ENCODE measurements around the gene FGF10.

Gene FGF10

DNA sequence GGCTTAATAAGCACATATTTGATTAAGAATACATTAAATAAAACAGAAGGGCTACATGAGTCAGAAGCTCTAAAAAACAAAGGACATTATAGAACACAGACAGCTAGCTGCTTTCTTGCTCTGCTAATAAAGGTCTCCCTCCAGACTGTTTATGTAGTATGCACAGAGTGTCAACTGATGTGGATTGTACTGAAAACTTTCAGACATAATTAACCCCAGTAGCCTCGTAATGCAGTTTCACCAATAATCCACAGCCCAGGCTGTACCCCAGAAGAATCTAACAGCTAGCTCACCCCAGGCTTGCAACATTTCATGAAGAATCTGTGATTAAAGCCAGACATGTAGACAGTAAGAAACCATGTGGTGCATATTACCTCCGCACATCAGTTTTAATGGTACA lies 30.8 kb downstream of the FGF10 start:
- DNase-seq (ENCODE audit: low read depth in 2 of 3, low spot score in 1 of 3): no peak

DNA sequence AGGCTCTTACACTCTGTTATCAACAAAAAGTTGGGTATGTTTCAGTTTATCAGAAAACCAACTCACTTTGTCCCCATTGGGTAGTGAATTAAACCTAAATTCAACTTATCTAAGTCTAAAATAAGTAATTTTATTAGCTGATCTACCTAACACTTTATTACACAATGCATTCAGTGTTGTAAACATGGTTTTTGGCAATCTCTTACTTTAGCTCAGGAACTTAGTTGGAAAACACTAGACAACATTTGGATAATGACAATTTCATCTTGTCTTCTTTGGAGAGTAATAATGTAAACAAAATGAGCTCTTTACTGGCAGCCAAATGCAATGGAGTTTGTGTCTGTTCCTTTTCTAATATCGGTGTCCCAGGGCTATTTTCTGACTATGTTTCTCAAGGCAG lies 33.0 kb downstream of the FGF10 start:
- DNase-seq (ENCODE audit: low read depth in 2 of 3, low spot score in 1 of 3): no peak

GRCh38 chr5:44345871-44346270 lies 43.3 kb downstream of the FGF10 start:
- DNase-seq (ENCODE audit: low read depth in 2 of 3, low spot score in 1 of 3): no peak

DNA sequence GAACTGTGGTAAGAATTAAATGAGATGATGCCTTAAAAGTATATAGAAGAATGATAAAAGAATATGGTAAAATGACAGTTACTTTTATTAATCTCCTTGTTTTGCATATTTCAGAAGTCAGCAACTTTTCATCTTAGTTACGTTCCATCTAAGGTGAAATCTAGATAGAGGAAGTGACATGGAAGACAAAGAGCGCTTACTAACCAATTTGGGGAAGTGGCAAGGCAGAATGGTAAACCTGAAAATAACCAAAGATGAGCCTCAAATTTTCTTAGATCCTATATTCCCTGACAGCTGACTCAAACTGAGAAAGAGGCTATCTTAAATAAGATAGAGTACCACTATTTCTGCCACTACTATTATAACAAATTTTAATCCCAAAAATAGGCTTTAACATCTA lies 52.5 kb downstream of the FGF10 start:
- no peak for DNase-seq (ENCODE audit: low read depth in 2 of 3, low spot score in 1 of 3)

- no peak for DNase-seq (ENCODE audit: low read depth in 2 of 3, low spot score in 1 of 3)
Measured at GRCh38 chr5:44334622-44335021, 54.6 kb downstream of the FGF10 start.

DNA sequence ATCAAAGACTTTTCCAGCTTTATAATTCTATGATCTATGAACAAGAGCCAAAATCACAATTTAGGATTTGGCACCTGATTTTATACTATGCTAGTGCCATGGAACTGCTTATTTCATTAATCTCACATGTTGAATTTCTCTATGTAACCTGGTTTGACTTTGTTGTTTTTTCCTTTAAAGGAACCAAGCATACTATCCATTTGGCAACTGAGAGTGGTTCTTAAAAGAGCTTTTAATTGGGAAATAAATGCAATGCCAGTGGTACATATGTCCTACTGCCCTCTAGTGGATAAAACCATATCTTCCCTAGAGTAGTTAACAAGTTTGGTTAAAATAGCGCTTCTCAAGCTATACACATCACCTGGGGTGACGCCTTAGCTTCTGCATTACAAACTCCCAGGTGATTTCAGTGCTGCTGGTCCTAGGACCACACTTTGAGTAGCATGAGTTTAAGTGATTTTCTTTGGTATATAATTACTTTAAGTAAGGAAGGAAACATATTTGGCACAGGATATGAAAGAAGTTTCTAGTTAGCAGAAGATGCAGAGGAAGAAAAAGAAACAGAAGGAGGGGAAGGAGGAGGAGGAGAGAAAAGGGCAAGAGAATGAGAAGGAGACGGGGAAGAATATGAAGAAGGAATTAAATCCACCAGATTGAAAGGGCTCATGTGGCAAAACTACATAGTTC lies 56.8 kb downstream of the FGF10 start:
- no peak for DNase-seq (ENCODE audit: low read depth in 2 of 3, low spot score in 1 of 3)

DNA sequence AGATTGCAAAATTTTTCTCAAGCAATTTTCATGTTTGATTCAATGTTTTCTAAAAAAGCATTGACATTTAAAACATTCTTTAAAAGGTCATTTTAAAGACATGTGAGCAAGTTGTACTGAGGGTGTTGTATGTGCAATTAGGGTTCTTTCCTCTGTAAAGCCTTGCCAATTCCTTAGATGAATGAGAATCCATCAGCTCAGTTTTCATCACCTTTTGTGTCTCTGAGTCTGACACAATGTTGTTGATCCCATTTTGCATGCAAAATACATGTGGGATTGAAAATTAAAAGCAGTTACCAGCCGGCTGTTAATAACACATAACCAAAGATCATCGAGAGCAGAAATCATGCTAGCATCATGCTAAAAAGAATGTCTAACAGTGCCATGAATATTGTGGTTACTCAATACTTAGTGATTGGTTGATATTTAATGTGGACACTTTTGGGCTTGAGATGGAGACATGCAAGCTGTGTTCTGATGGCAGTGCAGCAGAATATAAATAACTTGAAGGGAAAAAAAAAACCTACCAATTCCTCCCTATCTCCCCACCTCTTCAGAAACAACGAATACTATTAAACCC lies 57.7 kb downstream of the FGF10 start:
- DNase-seq (ENCODE audit: low read depth in 2 of 3, low spot score in 1 of 3): no peak

DNA sequence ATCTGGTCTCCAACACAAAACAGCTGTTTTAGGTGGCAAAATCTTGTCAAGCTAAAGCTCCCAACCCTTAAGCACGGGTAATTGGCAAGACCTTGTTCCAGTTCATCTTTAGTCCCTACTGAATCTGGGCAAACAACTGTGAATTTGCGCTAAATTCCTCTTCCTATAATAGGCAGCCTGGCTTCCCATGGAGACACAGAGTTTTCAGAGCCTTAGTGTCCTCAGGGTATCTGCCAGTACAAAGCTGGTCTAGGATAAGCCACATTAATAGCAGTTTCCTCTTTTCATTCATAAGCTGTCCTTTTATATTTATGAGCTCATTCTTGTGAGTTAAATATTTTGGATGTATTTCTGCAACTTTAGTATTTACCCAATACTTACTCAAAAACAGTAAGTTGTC lies 59.5 kb downstream of the FGF10 start:
- DNase-seq (ENCODE audit: low read depth in 2 of 3, low spot score in 1 of 3): no peak

DNA sequence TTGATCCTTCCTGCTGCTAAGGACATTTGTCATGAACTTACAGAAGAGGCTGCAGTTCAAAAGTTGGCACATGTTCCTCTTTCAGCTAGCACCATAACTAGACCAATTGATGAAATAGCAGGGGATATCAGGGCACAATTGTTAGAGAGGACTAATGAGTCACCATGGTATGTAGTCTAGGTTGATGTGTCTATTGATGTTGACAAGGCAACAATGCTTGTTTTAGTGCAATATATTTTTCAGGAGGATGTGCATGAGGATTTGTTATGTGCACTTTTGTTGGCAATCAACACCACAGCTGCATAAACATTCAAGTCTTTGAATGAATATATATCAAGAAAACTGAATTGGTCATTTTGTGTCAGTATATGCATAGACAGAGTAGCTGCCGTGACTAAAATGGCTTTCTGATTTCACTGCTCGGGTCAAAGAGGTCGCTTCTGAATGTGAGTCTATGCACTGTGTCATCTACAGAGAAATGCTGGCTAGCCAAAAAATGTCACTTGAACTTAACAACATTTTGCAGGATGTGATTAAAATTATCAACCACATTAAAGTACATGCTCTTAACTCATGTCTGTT lies 68.0 kb downstream of the FGF10 start:
- no peak for DNase-seq (ENCODE audit: low read depth in 2 of 3, low spot score in 1 of 3)

- DNase-seq (ENCODE audit: low read depth in 2 of 3, low spot score in 1 of 3): no peak
Measured at GRCh38 chr5:44320188-44320587, 69.0 kb downstream of the FGF10 start.

DNA sequence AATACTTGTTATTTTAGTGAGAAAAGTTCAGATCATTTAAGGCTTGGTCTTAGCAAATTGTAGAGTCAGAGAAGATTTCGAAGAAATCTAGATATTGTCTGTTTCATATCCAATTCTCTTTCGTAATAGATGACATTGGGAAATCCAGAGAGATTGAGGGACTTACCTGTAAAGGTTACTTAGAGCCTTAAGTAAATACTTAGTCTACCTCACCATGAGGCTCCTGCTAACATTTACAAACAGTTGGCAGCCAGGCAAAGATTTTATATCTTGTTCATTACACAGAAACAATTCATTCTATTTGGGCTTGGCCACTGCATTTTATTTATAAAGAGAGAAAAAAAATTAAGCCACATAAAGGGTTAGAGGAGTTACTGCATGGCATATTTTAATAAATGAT lies 70.3 kb downstream of the FGF10 start:
- no peak for DNase-seq (ENCODE audit: low read depth in 2 of 3, low spot score in 1 of 3)

- DNase-seq (ENCODE audit: low read depth in 2 of 3, low spot score in 1 of 3): no peak
Measured at GRCh38 chr5:44312374-44312773, 76.8 kb downstream of the FGF10 start.

- no peak for DNase-seq (ENCODE audit: low read depth in 2 of 3, low spot score in 1 of 3)
Measured at GRCh38 chr5:44300551-44300950, 88.7 kb downstream of the FGF10 start.

GRCh38 chr5:44299394-44299793 lies 89.8 kb downstream of the FGF10 start:
- no peak for DNase-seq (ENCODE audit: low read depth in 2 of 3, low spot score in 1 of 3)

- no peak for DNase-seq (ENCODE audit: low read depth in 2 of 3, low spot score in 1 of 3)
Measured at GRCh38 chr5:44294516-44294915, 94.7 kb downstream of the FGF10 start.

GRCh38 chr5:44292736-44293135 lies 96.5 kb downstream of the FGF10 start:
- DNase-seq (ENCODE audit: low read depth in 2 of 3, low spot score in 1 of 3): no peak

GRCh38 chr5:44278469-44278868 lies 110.8 kb downstream of the FGF10 start:
- DNase-seq (ENCODE audit: low read depth in 2 of 3, low spot score in 1 of 3): no peak

DNA sequence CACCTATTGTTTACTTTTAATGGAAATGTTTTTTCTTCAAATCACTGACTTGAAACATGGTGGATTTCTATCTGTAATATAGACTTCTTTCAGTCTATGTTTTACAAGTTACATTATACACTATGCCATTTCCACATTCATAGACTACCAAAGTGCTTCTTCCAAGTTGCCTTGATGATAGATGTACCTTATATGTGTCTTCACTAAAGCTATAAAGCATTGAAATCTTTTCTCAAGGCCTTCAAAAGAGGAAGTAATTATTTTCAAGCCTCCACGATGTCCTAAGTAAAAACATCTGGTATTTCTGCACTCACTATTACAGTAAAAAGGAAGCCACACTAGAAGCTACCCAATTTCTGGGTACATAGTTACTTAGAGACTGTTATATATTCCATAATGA lies 113.3 kb downstream of the FGF10 start:
- no peak for DNase-seq (ENCODE audit: low read depth in 2 of 3, low spot score in 1 of 3)

- DNase-seq (ENCODE audit: low read depth in 2 of 3, low spot score in 1 of 3): no peak
Measured at GRCh38 chr5:44275329-44275728, 113.9 kb downstream of the FGF10 start.

- no peak for DNase-seq (ENCODE audit: low read depth in 2 of 3, low spot score in 1 of 3)
Measured at GRCh38 chr5:44267909-44268308, 121.3 kb downstream of the FGF10 start.

- DNase-seq (ENCODE audit: low read depth in 2 of 3, low spot score in 1 of 3): no peak
Measured at GRCh38 chr5:44266882-44267576, 122.2 kb downstream of the FGF10 start.

DNA sequence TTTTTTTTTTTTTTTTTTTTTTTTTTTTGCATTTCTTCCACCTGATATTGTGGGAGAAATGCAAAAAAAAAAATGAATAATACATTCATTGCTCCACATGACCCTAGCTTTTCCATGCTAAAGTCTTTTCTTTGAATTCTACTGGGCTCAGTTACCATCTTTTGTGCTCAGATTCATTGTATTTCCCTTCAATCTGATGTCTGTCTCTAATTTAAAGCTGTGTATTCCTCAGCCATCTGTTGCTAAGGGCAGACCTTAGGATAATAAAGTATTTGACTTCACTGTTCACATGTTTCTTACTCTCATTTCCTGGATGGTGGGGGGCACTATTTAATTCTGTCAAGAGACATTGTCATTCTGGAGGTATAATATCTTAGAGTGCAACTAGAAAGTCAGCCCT lies 123.5 kb downstream of the FGF10 start:
- no peak for DNase-seq (ENCODE audit: low read depth in 2 of 3, low spot score in 1 of 3)

Data from stimulated activated CD4-positive, alpha-beta T cell treated with anti-CD3 and anti-CD28 coated beads, Interleukin-12 subunit alpha, Interleukin-12 subunit beta, amount 100 ng/mL, for 48 hours (primary cell).